Hepatic stellate cell (primary cell): Measurements from ENCODE around the gene COPE.
"Not testable (repeated sequence)": the region's sequence is repeated elsewhere in the genome, so short reads cannot be mapped to it uniquely, and the experiment has no call there.

Experiments used
- DNase-seq: peaks from one replicate; pipeline ENCODE4 v3.0.0; 2011; ENCODE audit warnings: low spot score

Gene COPE

GRCh38 chr19:18940769-18941627 lies 21.8 kb upstream of the COPE start, which contains the start of gene HOMER3:
TSS of gene HOMER3 (minus strand) at chr19:18941217. CDS start at chr19:18938982, 2,235 bp downstream.
- DNase-seq = peak; percentile 95

- peak; percentile 78 for DNase-seq
Measured at GRCh38 chr19:18939922-18940768, 21.0 kb upstream of the COPE start.

GRCh38 chr19:18939163-18939562 lies 20.0 kb upstream of the COPE start:
- no peak for DNase-seq

GRCh38 chr19:18933297-18933696 lies 14.1 kb upstream of the COPE start:
- DNase-seq = no peak

- peak; percentile 71 for DNase-seq
Measured at GRCh38 chr19:18932216-18932841, 13.1 kb upstream of the COPE start.

- DNase-seq = no peak
Measured at GRCh38 chr19:18931316-18932162, 12.4 kb upstream of the COPE start.

- no peak for DNase-seq
Measured at GRCh38 chr19:18929311-18929710, 10.1 kb upstream of the COPE start.

GRCh38 chr19:18928018-18928805 lies 9.0 kb upstream of the COPE start:
- DNase-seq = no peak

- no peak for DNase-seq
Measured at GRCh38 chr19:18924684-18925213, 5.6 kb upstream of the COPE start.

- no peak for DNase-seq
Measured at GRCh38 chr19:18922228-18922985, 3.2 kb upstream of the COPE start.

GRCh38 chr19:18921593-18921992 lies 2.4 kb upstream of the COPE start:
- no peak for DNase-seq

- DNase-seq = no peak
Measured at GRCh38 chr19:18920400-18920799, 1.2 kb upstream of the COPE start.

GRCh38 chr19:18919900-18920214 lies 670 bp upstream of the COPE start:
- no peak for DNase-seq

- not testable (repeated sequence) for DNase-seq
Measured at GRCh38 chr19:18917593-18917992, 1.6 kb downstream of the COPE start.

GRCh38 chr19:18915639-18916038 lies 3.5 kb downstream of the COPE start:
- DNase-seq = peak; percentile 52

GRCh38 chr19:18913466-18913865 lies 5.7 kb downstream of the COPE start:
- DNase-seq = no peak

GRCh38 chr19:18912933-18913332 lies 6.3 kb downstream of the COPE start:
- DNase-seq = no peak

- DNase-seq = no peak
Measured at GRCh38 chr19:18910801-18911436, 8.3 kb downstream of the COPE start.

GRCh38 chr19:18910010-18910409 lies 9.2 kb downstream of the COPE start:
- DNase-seq = no peak
